ENCODE measurements around the gene PLEKHJ1. TPM values are rescaled to one million over a fixed set of nuclear protein-coding genes. Genes with fewer than 3 reads are reported as not detected.

PLEKHJ1 gene
- total RNA-seq, 1 experiment from 2014 or later, result 189 TPM

GRCh38 chr19:2199215-2199614, 36.9 kb downstream of the PLEKHJ1 start:
- no peaks in the 10 kb centered on the region for H3K27me3 Mint-ChIP-seq (ENCODE audit: low read depth)
- no peak overlapping the region for H3K4me3 Mint-ChIP-seq
- no peaks in the 10 kb centered on the region for H3K9me3 Mint-ChIP-seq
- peak overlapping the region; percentile 83 for H3K27ac Mint-ChIP-seq
- DNase-seq (ENCODE audit: low spot score), result peak; percentile 62
- CTCF ChIA-PET, result interaction anchor here (0.5 to 1.8 kb wide), 58 partner anchors 8 to 983 kb away, joined by 3 to 25 read pairs (median 6); partner anchors contain the start of genes AP3D1, LSM7, PLEKHJ1 and SPPL2B
- H3K36me3 Mint-ChIP-seq, result peaks cover 12% of the 10 kb centered on the region
- POLR2A ChIA-PET, result interaction anchor here (1.3 kb wide), 1 partner anchor 43 kb away, joined by 4 read pairs; no protein-coding TSS in a partner anchor
- no peaks in the 10 kb centered on the region for H3K4me1 Mint-ChIP-seq
- TF ChIP-seq CTCF (IDR thresholded peaks at IDR 0.05) (peak; percentile 47; the same call in 1 of the 2 replicates), SOX15 (CRISPR knock-in tag; IDR thresholded peaks at IDR 0.05) (no peak)
- peak; percentile 89 for ATAC-seq

DNA sequence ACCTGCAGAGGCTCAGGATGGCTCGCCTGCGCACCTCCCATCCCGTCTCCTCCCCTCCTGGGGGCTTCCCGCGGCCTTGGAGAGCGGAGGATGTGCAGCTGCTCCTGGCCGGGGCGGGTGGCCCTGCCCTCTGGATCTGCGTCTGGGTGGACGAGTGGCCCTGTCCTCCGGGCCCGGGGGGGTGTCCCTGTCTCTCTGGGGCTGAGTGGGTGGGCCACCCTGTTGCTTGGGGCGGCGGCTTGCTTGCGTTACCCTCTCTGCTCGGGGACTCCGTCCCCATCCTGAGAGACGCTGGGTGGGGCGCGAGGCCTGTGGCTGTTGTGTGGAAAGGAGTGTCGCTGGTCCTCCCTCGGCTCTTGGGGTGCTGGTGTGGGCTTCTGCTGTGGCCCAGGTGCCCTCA, 37.8 kb downstream of the PLEKHJ1 start:
- Mint-ChIP-seq H3K4me3 (no peak overlapping the region), H3K27ac (peak overlapping the region; percentile 83), H3K4me1 (no peaks in the 10 kb centered on the region), H3K36me3 (peaks cover 16% of the 10 kb centered on the region), H3K27me3 (ENCODE audit: low read depth) (no peaks in the 10 kb centered on the region), H3K9me3 (no peaks in the 10 kb centered on the region)
- ATAC-seq (no peak), DNase-seq (ENCODE audit: low spot score) (no peak)
- ChIA-PET CTCF (interaction anchor here (1.0 to 1.6 kb wide), 6 partner anchors 8 to 63 kb away, joined by 4 to 20 read pairs (median 7); no protein-coding TSS in a partner anchor), POLR2A (interaction anchor here (0.6 kb wide), 1 partner anchor 99 kb away, joined by 4 read pairs; no protein-coding TSS in a partner anchor)
- TF ChIP-seq, protein P1, sequence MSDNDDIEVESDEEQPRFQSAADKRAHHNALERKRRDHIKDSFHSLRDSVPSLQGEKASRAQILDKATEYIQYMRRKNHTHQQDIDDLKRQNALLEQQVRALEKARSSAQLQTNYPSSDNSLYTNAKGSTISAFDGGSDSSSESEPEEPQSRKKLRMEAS (CRISPR knock-in tag; IDR thresholded peaks at IDR 0.05), result no peak
- TF ChIP-seq, protein P2, sequence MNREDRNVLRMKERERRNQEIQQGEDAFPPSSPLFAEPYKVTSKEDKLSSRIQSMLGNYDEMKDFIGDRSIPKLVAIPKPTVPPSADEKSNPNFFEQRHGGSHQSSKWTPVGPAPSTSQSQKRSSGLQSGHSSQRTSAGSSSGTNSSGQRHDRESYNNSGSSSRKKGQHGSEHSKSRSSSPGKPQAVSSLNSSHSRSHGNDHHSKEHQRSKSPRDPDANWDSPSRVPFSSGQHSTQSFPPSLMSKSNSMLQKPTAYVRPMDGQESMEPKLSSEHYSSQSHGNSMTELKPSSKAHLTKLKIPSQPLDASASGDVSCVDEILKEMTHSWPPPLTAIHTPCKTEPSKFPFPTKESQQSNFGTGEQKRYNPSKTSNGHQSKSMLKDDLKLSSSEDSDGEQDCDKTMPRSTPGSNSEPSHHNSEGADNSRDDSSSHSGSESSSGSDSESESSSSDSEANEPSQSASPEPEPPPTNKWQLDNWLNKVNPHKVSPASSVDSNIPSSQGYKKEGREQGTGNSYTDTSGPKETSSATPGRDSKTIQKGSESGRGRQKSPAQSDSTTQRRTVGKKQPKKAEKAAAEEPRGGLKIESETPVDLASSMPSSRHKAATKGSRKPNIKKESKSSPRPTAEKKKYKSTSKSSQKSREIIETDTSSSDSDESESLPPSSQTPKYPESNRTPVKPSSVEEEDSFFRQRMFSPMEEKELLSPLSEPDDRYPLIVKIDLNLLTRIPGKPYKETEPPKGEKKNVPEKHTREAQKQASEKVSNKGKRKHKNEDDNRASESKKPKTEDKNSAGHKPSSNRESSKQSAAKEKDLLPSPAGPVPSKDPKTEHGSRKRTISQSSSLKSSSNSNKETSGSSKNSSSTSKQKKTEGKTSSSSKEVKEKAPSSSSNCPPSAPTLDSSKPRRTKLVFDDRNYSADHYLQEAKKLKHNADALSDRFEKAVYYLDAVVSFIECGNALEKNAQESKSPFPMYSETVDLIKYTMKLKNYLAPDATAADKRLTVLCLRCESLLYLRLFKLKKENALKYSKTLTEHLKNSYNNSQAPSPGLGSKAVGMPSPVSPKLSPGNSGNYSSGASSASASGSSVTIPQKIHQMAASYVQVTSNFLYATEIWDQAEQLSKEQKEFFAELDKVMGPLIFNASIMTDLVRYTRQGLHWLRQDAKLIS (CRISPR knock-in tag; IDR thresholded peaks at IDR 0.05; ENCODE audit: borderline replicate concordance), result no peak
- no peak for TF ChIP-seq FOXJ3 (CRISPR knock-in tag; IDR thresholded peaks at IDR 0.05; ENCODE audit: borderline replicate concordance)
- no peak for TF ChIP-seq PRRX2 (CRISPR knock-in tag; IDR thresholded peaks at IDR 0.05)
- TF ChIP-seq OVOL2 (CRISPR knock-in tag; IDR thresholded peaks at IDR 0.05; ENCODE audit: borderline replicate concordance), result no peak
- no peak for TF ChIP-seq ZMAT4 (CRISPR knock-in tag; IDR thresholded peaks at IDR 0.05)
- TF ChIP-seq ZBTB21 (CRISPR knock-in tag; IDR thresholded peaks at IDR 0.05; ENCODE audit: borderline replicate concordance), result no peak
- TF ChIP-seq, protein P3, sequence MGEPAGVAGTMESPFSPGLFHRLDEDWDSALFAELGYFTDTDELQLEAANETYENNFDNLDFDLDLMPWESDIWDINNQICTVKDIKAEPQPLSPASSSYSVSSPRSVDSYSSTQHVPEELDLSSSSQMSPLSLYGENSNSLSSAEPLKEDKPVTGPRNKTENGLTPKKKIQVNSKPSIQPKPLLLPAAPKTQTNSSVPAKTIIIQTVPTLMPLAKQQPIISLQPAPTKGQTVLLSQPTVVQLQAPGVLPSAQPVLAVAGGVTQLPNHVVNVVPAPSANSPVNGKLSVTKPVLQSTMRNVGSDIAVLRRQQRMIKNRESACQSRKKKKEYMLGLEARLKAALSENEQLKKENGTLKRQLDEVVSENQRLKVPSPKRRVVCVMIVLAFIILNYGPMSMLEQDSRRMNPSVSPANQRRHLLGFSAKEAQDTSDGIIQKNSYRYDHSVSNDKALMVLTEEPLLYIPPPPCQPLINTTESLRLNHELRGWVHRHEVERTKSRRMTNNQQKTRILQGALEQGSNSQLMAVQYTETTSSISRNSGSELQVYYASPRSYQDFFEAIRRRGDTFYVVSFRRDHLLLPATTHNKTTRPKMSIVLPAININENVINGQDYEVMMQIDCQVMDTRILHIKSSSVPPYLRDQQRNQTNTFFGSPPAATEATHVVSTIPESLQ (CRISPR knock-in tag; IDR thresholded peaks at IDR 0.05), result no peak
- TF ChIP-seq KAT7 (CRISPR knock-in tag; IDR thresholded peaks at IDR 0.05; ENCODE audit: borderline replicate concordance), result no peak
- TF ChIP-seq, protein P4, sequence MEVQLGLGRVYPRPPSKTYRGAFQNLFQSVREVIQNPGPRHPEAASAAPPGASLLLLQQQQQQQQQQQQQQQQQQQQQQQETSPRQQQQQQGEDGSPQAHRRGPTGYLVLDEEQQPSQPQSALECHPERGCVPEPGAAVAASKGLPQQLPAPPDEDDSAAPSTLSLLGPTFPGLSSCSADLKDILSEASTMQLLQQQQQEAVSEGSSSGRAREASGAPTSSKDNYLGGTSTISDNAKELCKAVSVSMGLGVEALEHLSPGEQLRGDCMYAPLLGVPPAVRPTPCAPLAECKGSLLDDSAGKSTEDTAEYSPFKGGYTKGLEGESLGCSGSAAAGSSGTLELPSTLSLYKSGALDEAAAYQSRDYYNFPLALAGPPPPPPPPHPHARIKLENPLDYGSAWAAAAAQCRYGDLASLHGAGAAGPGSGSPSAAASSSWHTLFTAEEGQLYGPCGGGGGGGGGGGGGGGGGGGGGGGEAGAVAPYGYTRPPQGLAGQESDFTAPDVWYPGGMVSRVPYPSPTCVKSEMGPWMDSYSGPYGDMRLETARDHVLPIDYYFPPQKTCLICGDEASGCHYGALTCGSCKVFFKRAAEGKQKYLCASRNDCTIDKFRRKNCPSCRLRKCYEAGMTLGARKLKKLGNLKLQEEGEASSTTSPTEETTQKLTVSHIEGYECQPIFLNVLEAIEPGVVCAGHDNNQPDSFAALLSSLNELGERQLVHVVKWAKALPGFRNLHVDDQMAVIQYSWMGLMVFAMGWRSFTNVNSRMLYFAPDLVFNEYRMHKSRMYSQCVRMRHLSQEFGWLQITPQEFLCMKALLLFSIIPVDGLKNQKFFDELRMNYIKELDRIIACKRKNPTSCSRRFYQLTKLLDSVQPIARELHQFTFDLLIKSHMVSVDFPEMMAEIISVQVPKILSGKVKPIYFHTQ (CRISPR knock-in tag; IDR thresholded peaks at IDR 0.05), result no peak
- TF ChIP-seq, protein P5, sequence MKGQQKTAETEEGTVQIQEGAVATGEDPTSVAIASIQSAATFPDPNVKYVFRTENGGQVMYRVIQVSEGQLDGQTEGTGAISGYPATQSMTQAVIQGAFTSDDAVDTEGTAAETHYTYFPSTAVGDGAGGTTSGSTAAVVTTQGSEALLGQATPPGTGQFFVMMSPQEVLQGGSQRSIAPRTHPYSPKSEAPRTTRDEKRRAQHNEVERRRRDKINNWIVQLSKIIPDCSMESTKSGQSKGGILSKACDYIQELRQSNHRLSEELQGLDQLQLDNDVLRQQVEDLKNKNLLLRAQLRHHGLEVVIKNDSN (CRISPR knock-in tag; IDR thresholded peaks at IDR 0.05), result no peak
- TF ChIP-seq SOX15 (CRISPR knock-in tag; IDR thresholded peaks at IDR 0.05), result no peak
- TF ChIP-seq ELF4 (CRISPR knock-in tag; IDR thresholded peaks at IDR 0.05; ENCODE audit: low read depth), result no peak
- no peak for TF ChIP-seq CREM (CRISPR knock-in tag; IDR thresholded peaks at IDR 0.05)
- no peak for TF ChIP-seq TCF7 (CRISPR knock-in tag; IDR thresholded peaks at IDR 0.05; ENCODE audit: low read depth)
- TF ChIP-seq, protein P6, sequence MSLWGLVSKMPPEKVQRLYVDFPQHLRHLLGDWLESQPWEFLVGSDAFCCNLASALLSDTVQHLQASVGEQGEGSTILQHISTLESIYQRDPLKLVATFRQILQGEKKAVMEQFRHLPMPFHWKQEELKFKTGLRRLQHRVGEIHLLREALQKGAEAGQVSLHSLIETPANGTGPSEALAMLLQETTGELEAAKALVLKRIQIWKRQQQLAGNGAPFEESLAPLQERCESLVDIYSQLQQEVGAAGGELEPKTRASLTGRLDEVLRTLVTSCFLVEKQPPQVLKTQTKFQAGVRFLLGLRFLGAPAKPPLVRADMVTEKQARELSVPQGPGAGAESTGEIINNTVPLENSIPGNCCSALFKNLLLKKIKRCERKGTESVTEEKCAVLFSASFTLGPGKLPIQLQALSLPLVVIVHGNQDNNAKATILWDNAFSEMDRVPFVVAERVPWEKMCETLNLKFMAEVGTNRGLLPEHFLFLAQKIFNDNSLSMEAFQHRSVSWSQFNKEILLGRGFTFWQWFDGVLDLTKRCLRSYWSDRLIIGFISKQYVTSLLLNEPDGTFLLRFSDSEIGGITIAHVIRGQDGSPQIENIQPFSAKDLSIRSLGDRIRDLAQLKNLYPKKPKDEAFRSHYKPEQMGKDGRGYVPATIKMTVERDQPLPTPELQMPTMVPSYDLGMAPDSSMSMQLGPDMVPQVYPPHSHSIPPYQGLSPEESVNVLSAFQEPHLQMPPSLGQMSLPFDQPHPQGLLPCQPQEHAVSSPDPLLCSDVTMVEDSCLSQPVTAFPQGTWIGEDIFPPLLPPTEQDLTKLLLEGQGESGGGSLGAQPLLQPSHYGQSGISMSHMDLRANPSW (CRISPR knock-in tag; conservative IDR thresholded peaks at IDR 0.05; ENCODE audit: low read depth), result no peak

Data from WTC11 (cell line).